Stimulated activated CD4-positive, alpha-beta T cell treated with anti-CD3 and anti-CD28 coated beads, Interleukin-1b, Interleukin-23, amount 100 ng/mL, for 24 hours (primary cell): ENCODE data around the gene FAR2.

Source experiments
- DNase-seq, 4 experiments: peaks; one replicate each; pipeline ENCODE4 v3.0.0-alpha.2; 2020; ENCODE audit warnings: low read depth in 4 of 4, low spot score in 1 of 4

FAR2 gene

GRCh38 chr12:29201296-29201695 lies 52.2 kb downstream of the FAR2 start:
- DNase-seq = no peak

DNA sequence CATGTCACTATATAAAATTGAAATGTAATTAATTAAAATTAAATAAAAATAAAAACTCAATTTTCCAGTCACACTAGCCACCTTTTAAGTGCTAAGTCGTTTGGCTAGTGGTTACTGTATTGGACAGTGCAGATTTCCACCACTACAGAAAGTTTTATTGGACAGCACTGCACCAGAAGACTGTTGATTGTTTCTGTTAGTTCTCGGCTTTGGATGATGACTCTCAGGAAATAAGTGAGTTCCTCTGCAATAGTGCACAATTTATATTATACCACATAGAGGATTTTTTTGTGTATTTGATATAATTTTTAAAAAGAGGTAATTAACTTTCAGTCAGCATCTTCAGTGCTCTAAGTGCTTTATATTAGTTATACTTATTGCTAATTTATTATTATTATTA lies 52.7 kb downstream of the FAR2 start:
- DNase-seq = no peak

DNA sequence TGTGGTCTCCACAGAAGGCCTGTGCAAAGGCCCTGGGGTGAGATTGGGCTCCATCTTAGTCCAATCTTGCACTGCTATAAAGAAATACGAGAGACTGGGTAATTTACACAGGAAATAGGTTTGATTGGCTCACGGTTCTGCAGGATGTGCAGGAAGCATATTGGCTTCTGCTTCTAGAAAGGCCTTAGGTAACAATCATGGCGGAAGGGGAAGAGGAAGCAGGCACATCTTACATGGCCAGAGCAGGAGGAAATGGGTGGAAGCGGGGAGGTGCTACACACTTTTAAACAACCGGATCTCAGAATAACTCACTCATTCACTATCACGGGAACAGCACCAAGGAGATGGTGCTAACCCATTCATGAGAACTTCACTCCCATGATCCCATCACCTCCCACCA lies 55.4 kb downstream of the FAR2 start:
- DNase-seq = no peak

DNA sequence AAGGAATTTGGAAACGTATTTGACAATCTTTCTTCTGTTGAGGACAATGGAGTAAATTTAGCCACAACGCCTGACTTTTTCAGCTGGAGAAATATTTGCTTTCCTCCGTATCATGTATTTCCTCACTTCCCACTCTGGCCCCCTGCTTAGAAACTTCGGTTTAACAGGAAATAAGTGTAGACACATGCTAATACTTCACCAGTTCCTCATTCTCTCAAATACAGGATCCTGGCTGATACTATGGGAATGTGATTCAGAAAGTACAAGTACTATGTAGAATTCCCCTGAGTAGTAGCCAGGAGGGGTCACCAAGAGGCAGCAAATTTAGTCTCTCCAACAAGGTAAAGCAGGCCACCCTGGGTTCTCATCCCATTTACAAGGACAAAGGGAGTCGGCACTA lies 58.0 kb downstream of the FAR2 start:
- no peak for DNase-seq

DNA sequence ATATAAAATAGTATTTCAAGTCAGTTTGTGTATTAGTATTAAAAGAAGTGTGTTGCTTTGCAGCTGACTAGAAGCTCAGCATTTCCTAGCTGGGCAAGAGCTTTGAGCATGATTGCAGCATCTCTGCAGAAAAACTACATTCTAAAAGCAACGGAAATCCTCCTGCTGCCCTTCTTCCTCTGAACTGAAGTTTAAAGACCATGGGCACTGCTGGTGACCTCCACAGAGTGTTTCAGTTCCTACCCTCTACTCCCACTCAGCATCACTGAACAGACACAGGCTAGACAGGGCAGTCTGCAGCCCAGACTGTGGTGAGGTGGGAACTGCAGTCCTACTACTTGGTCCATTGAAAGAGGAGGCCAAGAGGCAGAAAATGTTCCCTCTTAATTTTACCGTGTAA lies 59.0 kb downstream of the FAR2 start:
- no peak for DNase-seq

- DNase-seq = no peak
These were observed 60.0 kb downstream of the FAR2 start for GRCh38 chr12:29208936-29209701.

DNA sequence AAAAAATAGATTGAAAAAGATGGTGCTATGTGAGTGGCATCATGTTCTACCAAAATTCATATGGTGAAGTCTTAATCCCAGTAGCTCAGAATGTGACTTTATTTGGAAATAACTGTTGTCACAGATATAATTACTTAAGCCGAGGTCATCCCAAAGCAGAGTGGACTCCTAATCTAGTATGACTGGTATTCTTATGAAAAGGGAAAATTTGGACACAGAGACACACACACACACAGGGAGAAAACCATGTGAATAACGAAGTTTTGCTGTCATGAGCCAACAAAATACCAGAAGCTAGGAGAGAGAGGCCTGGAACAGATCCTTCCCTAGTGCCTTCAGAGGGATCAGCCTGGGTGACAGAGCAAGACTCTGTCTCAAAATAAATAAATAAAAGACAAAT lies 62.6 kb downstream of the FAR2 start:
- DNase-seq = no peak

- DNase-seq = no peak
These were observed 63.8 kb downstream of the FAR2 start for GRCh38 chr12:29212682-29213403.

- no peak for DNase-seq
These were observed 67.2 kb downstream of the FAR2 start for GRCh38 chr12:29216266-29216665.

DNA sequence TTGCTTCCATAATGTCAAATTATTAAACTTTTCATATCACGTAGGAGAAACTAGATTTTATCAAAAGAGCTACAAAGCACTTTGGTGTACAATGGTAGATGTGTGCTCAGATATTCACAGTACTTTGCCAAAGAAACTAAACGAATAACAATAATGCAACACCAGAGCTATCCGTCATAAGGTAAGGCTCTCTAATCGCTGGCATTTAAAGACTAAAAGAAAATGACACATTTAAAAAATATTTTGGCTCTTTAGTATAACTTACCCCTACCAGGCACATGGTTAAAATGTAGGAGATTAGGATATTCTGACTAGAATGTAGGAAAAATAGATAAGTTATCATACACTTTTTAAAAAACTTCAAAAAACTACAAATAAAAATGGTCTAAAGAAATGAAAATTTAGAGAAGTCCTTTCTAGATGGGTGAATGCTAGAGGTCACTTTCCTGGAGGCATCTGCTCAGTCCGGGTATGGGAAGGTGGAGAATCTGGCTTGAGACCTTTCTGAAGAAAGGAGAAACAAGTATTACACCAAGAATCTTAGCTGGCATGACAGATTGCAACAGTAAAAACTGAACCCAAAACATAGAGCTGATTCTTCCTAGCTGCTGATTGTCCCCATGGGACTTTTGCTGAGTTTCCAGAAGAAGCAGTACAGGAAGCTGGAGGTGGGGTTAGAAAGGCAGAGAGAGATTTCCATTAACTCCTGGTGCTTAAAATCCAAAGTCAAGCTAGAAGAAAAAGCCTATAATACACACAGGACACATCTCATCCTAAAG lies 67.9 kb downstream of the FAR2 start:
- no peak for DNase-seq

DNA sequence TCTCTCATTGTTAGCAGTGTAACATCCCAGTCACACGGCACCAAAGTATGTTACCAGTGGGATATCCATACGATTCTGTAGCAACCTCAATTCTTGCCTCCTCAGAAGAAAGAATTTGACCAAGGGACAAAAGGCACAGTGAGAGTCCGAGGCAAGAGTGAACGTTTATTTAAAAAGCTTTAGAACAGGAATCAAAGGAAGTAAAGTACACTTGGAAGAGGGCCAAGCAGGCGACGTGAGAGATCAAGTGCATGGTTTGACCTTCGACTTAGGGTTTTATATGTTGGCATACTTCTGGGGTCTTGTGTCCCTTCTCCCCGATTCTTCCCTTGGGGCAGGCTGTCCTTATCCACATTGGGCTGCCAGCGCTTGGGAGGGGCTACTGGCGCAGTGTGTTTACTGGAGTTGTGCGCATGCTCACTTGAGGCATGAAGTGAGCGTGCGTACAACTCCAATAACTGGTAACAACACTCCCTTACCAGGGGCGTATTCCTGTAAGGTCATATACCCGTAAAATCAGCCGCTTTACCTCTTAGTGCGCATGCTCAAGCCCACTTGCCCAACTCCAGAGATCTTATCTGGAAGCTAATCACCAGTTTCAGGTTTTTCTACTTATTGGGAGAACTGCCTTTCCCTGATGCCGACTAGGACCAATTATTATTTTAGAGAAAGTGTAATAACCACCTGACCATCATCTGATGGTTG lies 71.7 kb downstream of the FAR2 start:
- DNase-seq = no peak

DNA sequence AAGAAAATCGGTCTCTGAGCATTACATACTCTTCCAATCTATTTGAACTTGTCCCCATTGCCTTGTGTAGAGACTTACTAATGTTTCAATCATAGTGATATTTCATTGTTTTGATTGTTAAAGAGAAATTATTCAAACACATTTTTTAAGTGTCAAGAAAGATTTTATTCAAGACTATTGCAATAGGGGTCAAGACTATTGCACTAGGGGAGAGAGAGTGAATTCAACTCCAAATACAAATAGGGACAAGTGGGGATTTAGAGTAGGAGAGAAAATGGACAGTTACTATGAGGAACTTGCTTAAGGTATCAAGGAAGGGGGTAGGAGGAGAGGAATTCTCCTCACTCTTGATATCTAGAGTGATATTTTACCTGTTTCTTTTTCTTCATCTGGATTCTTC lies 73.1 kb downstream of the FAR2 start:
- DNase-seq = no peak

- no peak for DNase-seq
These were observed 74.3 kb downstream of the FAR2 start for GRCh38 chr12:29223426-29223825.

- DNase-seq = no peak
These were observed 75.0 kb downstream of the FAR2 start for GRCh38 chr12:29223956-29224543.

- no peak for DNase-seq
These were observed 75.5 kb downstream of the FAR2 start for GRCh38 chr12:29224572-29224971.

DNA sequence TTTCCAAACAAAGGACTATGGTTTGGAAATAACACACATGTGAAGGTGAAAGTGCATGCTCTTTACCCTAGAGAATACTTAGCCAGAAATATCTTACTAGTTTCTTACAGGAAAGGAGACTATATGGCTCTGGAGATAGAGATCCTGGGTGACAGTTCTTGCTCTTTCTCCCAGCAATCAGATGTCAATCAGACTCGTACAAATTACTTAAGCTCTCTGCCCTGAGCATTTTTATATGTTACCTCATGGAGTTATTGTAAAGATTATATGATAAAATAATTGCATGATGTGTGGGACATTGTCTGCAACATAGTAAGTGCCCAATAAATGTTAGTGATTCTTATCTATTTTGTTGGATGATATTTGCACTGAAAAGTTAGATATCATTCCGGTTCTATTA lies 76.8 kb downstream of the FAR2 start:
- no peak for DNase-seq

DNA sequence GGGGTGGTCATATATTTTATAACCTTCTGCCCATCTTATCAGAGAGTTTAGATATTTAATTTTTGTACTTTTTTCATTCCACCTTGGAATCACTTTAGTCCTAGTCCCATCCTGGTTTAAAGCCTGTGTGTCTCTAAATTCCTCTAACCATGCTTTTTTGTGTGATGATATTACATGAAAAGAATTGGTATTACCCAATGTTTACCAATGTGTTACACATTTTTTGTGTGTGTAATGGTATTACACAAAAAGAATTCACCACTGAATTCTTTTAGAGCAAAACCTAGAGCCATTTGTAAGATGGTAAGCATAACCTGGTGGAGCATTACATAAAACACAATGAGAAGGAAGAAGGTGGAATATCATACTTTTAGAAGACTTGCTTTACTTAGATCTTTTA lies 77.5 kb downstream of the FAR2 start:
- no peak for DNase-seq

- no peak for DNase-seq
These were observed 79.5 kb downstream of the FAR2 start for GRCh38 chr12:29228474-29229157.

DNA sequence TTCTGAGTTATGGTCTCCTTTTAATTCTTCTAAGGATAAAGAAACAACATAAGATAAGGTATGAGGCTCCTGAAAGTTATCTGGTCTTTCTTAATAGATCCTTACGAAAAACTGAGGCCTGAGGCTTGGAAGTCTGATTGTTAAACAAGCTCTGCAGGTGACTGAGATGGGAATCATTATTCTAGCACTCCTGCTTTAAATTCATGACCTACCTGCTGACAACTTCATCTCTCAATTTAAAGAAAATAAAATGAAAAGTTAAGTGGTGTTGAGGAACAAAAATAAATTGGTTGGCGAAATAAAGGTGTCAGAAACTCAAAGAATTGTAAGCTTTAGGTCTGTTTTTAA lies 80.1 kb downstream of the FAR2 start:
- DNase-seq = no peak

DNA sequence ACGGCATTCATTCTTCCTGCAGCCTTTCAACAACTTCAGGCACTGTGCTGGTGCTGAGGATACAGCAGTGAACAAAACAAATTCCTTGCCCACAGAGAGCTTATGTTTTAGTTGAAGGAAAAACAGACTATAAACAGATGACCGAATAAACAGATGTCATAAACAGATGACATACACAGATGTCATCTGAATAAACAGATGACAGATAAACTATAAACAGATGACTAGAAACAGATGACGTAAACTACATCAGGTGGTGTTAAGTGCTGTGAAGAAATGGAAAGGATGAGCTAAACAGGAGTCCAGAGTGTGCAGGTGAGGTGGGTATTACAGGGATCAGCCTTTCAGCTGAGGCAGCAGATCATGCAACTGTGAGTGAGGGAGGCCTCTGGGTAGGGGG lies 80.9 kb downstream of the FAR2 start:
- DNase-seq = no peak
